Thoracic aorta (tissue), 2 donors: ENCODE results near the gene ERAP2. TPM values are rescaled to one million over a fixed set of nuclear protein-coding genes. Genes with fewer than 3 reads are reported as not detected.

Source experiments
- ATAC-seq: fragments of 150-250 bp; one replicate; pipeline ENCODE4 v1.8.0; 2017; ENCODE audit warnings: low read depth; ENCODE audit not compliant: insufficient number of reproducible peaks, low FRiP score
- DNase-seq: peaks from one replicate; pipeline ENCODE4 v3.0.0-alpha.2; 2020; ENCODE audit warnings: low spot score
- H3K27ac ChIP-seq, 2 donors: fragments of 200-600 bp; sonication (generic); 1 replicate in 1 of 2; 2 replicates in 1 of 2; pipeline ENCODE4 v1.5.1; 2016; ENCODE audit warnings: mild to moderate bottlenecking in 2 of 2, moderate library complexity in 2 of 2
- H3K27me3 ChIP-seq: fragments of 200-600 bp; sonication (generic); replicated peaks from 2 replicates; pipeline ENCODE4 v1.6.0; 2016; ENCODE audit warnings: mild to moderate bottlenecking; ENCODE audit not compliant: insufficient read depth
- H3K36me3 ChIP-seq: fragments of 200-600 bp; sonication (generic); one replicate; pipeline ENCODE4 v1.5.1; 2016
- H3K4me1 ChIP-seq, 2 donors: fragments of 200-600 bp; sonication (generic); 1 replicate in 1 of 2; 2 replicates in 1 of 2; pipeline versions ENCODE4 v1.5.1 to v1.6.0; 2016; ENCODE audit warnings: low read depth in 2 of 2, mild to moderate bottlenecking in 1 of 2; ENCODE audit not compliant: control insufficient read depth in 1 of 2
- H3K4me3 ChIP-seq: fragments of 200-600 bp; sonication (generic); 2 replicates; pipeline ENCODE4 v1.5.1; 2016; ENCODE audit warnings: mild to moderate bottlenecking
- H3K9me3 ChIP-seq: fragments of 200-600 bp; sonication (generic); 2 replicates; pipeline ENCODE4 v1.5.1; 2016
- total RNA-seq, 2 donors: library from RNA; depleted of rRNA; stranded (reverse); fragments of >200 nt; gene quantifications; one replicate each; pipeline versions ENCODE4 v1.1.0 to v1.2.3, GENCODE V29; 2016
- TF ChIP-seq, protein P1 (sequence below): fragments of 200-600 bp; sonication (generic); IDR thresholded peaks from one replicate; pipeline ENCODE4 v1.5.1; 2019; ENCODE audit warnings: antibody characterized with exemption

Gene ERAP2
- total RNA-seq, 2 donors from 2014 or later: 15.8 to 18.3 TPM

GRCh38 chr5:96935559-96936430 lies 59.5 kb downstream of the ERAP2 start, which contains the start of gene LNPEP:
Gene LNPEP (plus strand): TSS chr5:96936080. CDS start chr5:96936156, 76 bp downstream.
- Histone ChIP-seq H3K9me3 (no peaks in the 10 kb centered on the region), H3K4me1 (peaks cover 20 to 49% of the 10 kb centered on the region in 2 donors), H3K27me3 (no peaks in the 10 kb centered on the region), H3K36me3 (no peaks in the 10 kb centered on the region), H3K27ac (peak within 1 kb of the TSS; percentile 95), H3K4me3 (peak within 1 kb of the TSS; percentile 88)
- ATAC-seq (peak; percentile 62), DNase-seq (peak; percentile 79)
- TF ChIP-seq, protein P1, sequence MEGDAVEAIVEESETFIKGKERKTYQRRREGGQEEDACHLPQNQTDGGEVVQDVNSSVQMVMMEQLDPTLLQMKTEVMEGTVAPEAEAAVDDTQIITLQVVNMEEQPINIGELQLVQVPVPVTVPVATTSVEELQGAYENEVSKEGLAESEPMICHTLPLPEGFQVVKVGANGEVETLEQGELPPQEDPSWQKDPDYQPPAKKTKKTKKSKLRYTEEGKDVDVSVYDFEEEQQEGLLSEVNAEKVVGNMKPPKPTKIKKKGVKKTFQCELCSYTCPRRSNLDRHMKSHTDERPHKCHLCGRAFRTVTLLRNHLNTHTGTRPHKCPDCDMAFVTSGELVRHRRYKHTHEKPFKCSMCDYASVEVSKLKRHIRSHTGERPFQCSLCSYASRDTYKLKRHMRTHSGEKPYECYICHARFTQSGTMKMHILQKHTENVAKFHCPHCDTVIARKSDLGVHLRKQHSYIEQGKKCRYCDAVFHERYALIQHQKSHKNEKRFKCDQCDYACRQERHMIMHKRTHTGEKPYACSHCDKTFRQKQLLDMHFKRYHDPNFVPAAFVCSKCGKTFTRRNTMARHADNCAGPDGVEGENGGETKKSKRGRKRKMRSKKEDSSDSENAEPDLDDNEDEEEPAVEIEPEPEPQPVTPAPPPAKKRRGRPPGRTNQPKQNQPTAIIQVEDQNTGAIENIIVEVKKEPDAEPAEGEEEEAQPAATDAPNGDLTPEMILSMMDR: no peak

DNA sequence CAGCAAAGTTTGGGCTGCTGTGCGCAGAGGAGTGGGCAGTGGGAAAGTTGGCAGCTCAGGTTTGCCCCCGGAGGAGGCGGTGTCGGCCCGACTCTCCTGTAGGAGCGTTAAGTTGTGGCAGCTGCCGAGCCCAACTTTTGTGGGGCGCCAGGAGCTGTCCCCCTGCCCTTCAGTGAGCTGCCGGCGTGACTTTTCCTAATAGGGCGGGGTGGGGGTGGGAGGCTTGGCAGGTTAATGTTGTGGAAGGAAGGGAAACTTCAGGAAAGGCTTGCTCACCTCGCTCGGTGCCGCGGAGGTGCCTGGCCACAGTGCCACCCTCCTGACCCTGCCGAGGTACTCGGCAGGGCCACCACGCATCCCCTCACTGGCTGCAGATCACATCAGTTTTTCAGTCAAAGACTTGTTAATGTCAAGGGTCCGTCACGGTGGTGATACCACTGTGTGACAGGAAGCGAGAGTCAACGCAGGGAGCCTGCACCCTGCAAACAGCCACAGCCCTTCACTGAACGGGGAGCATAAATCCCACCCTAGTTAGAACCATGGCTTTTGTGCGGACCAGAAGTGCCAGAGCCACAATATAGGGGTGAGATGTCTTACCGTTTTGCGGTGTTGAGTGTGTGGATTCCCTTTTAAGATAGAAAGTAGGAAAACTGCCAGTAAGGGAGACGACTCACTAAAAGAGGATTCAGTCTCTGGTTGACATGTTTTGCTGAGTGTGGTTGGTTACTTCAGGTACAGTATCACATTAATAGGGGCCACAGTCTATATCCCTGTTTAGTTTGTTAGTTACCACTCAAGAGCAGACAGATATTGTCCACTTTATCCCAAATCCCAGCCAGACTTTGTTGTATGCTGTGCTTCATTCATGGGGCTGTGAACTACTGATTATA lies 60.4 kb downstream of the ERAP2 start:
- no peak for DNase-seq
- H3K27ac ChIP-seq: peak overlapping the region; percentile 95
- H3K9me3 ChIP-seq: no peaks in the 10 kb centered on the region
- no peak for ATAC-seq
- TF ChIP-seq, protein P1: no peak
- H3K4me3 ChIP-seq: peak overlapping the region; percentile 88
- H3K36me3 ChIP-seq: no peaks in the 10 kb centered on the region
- H3K27me3 ChIP-seq: no peaks in the 10 kb centered on the region
- peaks cover 20 to 49% of the 10 kb centered on the region in 2 donors for H3K4me1 ChIP-seq

DNA sequence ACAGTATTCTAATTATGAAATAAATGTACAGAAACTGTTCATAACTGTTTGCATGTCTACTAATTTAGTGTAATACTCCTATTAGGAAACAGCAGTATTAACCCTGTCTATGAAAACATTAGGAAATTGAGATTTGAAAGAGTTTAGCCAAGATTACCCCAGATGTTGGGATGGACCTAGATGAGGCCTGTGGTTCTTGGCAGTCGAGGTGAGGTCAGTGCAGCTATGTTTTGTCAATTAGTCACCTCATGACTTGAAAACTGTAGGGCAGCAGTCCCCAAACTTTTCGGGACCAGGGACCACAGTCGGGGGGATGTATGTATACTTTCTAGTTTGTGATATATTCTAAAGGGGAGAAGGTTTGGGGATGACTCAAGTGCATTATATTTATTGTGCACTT lies 64.3 kb downstream of the ERAP2 start:
- DNase-seq (no peak), ATAC-seq (no peak)
- no peaks in the 10 kb centered on the region for H3K27me3 ChIP-seq
- no peaks in the 10 kb centered on the region for H3K36me3 ChIP-seq
- no peak overlapping the region for H3K27ac ChIP-seq
- peaks cover 8 to 34% of the 10 kb centered on the region in 2 donors for H3K4me1 ChIP-seq
- no peaks in the 10 kb centered on the region for H3K9me3 ChIP-seq
- TF ChIP-seq, protein P1: no peak
- no peak overlapping the region for H3K4me3 ChIP-seq

- TF ChIP-seq, protein P1: no peak
These were observed 64.8 kb downstream of the ERAP2 start for GRCh38 chr5:96941140-96941539.

DNA sequence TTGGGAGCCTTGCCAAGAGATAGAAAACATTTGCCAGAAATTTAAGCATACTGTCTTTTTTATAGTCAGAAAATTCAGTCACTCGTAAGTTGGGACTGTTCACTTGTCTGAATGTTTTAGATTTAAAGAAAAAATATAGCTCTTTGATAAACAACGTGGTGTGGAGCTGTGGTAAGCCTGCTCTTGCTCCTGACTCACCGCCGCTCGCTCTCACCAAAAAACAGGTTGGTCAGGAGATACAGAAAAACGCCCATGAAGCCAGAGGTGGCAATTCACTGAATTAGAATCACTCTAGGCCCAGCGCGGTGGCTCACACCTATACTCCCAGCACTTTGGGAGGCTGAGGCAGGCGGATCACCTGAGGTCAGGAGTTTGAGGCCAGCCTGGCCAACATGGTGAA lies 65.8 kb downstream of the ERAP2 start:
- no peaks in the 10 kb centered on the region for H3K9me3 ChIP-seq
- ATAC-seq (no peak), DNase-seq (no peak)
- H3K4me3 ChIP-seq: no peak overlapping the region
- H3K27ac ChIP-seq: no peak overlapping the region
- H3K27me3 ChIP-seq: no peaks in the 10 kb centered on the region
- no peaks in the 10 kb centered on the region for H3K36me3 ChIP-seq
- TF ChIP-seq, protein P1: no peak
- peaks cover 8 to 33% of the 10 kb centered on the region in 2 donors for H3K4me1 ChIP-seq

More at GRCh38 chr5:96941140-96941539, 64.8 kb downstream of the ERAP2 start:
- no peaks in the 10 kb centered on the region for H3K36me3 ChIP-seq
- no peaks in the 10 kb centered on the region for H3K27me3 ChIP-seq
- no peak for DNase-seq
- H3K4me1 ChIP-seq: peaks cover 8 to 34% of the 10 kb centered on the region in 2 donors
- no peak overlapping the region for H3K4me3 ChIP-seq
- no peaks in the 10 kb centered on the region for H3K9me3 ChIP-seq
- H3K27ac ChIP-seq: no peak overlapping the region
- ATAC-seq: no peak
